Lung (tissue), 12 donors: ENCODE results near the gene DLG2. TPM values are rescaled to one million over a fixed set of nuclear protein-coding genes. Genes with fewer than 3 reads are reported as not detected.

Experiments
- ATAC-seq: fragments of 200-7000 bp; cut with Tn5 transposase; one replicate; pipeline ENCODE4 v1.9.1; 2020; ENCODE audit warnings: moderate number of reproducible peaks; ENCODE audit not compliant: insufficient read depth, low FRiP score
- DNase-seq, 3 donors: peaks; one replicate each; pipeline ENCODE4 v3.0.0-alpha.2; 2013 to 2017
- H3K27ac ChIP-seq, 2 donors: one replicate each; pipeline ENCODE4 v1.5.1; 2013; ENCODE audit warnings: mild to moderate bottlenecking in 2 of 2, moderate library complexity in 2 of 2, control low read depth in 1 of 2, inconsistent platforms in 1 of 2, low read depth in 1 of 2, low read length in 1 of 2
- H3K27me3 ChIP-seq, 3 donors: one replicate each; pipeline ENCODE4 v1.5.1; 2013; ENCODE audit warnings: low read length in 2 of 3; ENCODE audit not compliant: control insufficient read depth in 3 of 3, insufficient read depth in 3 of 3
- H3K36me3 ChIP-seq, 4 donors: one replicate each; pipeline ENCODE4 v1.5.1; 2013; ENCODE audit warnings: low read length in 4 of 4, mild to moderate bottlenecking in 1 of 4, moderate library complexity in 1 of 4; ENCODE audit not compliant: control insufficient read depth in 4 of 4, insufficient read depth in 4 of 4
- H3K4me1 ChIP-seq, 5 donors: one replicate each; pipeline ENCODE4 v1.5.1; 2013; ENCODE audit warnings: low read length in 5 of 5, mild to moderate bottlenecking in 2 of 5, moderate library complexity in 1 of 5; ENCODE audit not compliant: control insufficient read depth in 5 of 5, insufficient read depth in 5 of 5
- H3K4me3 ChIP-seq: one replicate; pipeline ENCODE4 v1.5.1; 2013; ENCODE audit warnings: mild to moderate bottlenecking, control low read depth, moderate library complexity
- H3K9ac ChIP-seq, 2 donors: one replicate each; pipeline ENCODE4 v1.5.1; 2013; ENCODE audit warnings: low read length in 2 of 2, control low read depth in 1 of 2; ENCODE audit not compliant: insufficient read depth in 1 of 2
- H3K9me3 ChIP-seq, 4 donors: one replicate each; pipeline ENCODE4 v1.5.1; 2013; ENCODE audit warnings: low read length in 3 of 4, mild to moderate bottlenecking in 1 of 4, moderate library complexity in 1 of 4; ENCODE audit not compliant: control insufficient read depth in 4 of 4, insufficient read depth in 3 of 4
- WGBS, 2 donors: extraction: QIAGEN DNeasy Blood & Tissue Kit; methylation state at CpG; one replicate each; pipeline ENCODE4 v1.1.7; 2013; 5-methylcytosine and 5-hydroxymethylcytosine counted together
- polyA plus RNA-seq, 2 donors: library from polyadenylated mRNA; stranded (reverse); fragments of 200-250 nt; gene quantifications; one replicate each; pipeline ENCODE4 v1.2.1, GENCODE V29; 2013
- total RNA-seq, 2 donors: library from RNA; depleted of rRNA in 1 of 2; stranded (reverse); fragments of >200 nt in 1 of 2; gene quantifications; one replicate each; pipeline ENCODE4 v1.2.1, GENCODE V29; 2014 to 2021
- TF ChIP-seq, protein P1 (sequence below): IDR thresholded peaks from 2 replicates; pipeline ENCODE4 v1.5.1; 2012; ENCODE audit warnings: mild to moderate bottlenecking; ENCODE audit errors: control extremely low read depth, extremely low read depth
- donor health status: control.
- donor health status: control.
- donor health status: Bipolar disorder and iron deficiency.
- donor health status: healthy.
- donor health status: DM: yes; HTN: yes; CAD: no.

Gene DLG2
- total and polyA plus RNA-seq, 4 donors: 0.32 to 24.1 (median 5.4) TPM

DNA sequence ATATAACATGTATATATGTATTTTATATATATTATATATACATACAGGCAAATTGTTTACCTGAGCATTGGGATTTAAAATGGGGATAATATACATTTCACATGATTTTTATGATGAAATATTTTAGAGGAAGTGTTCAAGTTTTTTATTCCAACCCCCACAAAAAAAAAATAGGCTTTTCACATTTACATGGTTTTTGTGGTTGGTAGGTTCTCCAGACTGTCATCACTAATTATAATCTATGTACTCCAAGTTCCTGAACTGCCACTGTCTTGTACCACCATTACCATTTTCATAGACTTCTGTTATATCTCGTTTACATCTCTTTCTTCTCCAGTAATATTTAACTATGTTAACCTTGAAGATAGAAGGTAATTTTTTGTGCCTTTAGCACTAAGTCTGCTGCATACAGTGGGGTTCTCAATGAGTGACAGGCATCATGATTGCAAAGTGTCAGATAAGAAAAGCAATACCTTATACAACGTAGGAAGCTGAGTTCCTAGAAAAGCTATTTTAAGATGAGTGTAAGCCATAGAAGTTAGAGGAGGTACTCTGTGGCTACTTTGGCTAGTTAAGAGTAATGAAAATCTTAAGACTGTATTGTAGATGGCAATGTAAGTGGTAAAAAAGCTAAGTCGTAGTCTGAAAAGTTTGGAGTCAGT lies 25.8 kb upstream of the DLG2 start:
- 53 to 55% methylated on average over 3 of the region's 3 CpGs for WGBS, 2 donors
- Histone ChIP-seq H3K27ac (no peak overlapping the region), H3K4me1 (peaks cover 0 to 9% (median 0%) of the 10 kb centered on the region in 5 donors), H3K9ac (no peak overlapping the region), H3K36me3 (peaks cover 2 to 18% (median 5%) of the 10 kb centered on the region in 4 donors), H3K4me3 (no peak overlapping the region), H3K9me3 (no peaks in the 10 kb centered on the region), H3K27me3 (no peaks in the 10 kb centered on the region)
- no peak for ATAC-seq
- DNase-seq: no peak
- TF ChIP-seq, protein P1, sequence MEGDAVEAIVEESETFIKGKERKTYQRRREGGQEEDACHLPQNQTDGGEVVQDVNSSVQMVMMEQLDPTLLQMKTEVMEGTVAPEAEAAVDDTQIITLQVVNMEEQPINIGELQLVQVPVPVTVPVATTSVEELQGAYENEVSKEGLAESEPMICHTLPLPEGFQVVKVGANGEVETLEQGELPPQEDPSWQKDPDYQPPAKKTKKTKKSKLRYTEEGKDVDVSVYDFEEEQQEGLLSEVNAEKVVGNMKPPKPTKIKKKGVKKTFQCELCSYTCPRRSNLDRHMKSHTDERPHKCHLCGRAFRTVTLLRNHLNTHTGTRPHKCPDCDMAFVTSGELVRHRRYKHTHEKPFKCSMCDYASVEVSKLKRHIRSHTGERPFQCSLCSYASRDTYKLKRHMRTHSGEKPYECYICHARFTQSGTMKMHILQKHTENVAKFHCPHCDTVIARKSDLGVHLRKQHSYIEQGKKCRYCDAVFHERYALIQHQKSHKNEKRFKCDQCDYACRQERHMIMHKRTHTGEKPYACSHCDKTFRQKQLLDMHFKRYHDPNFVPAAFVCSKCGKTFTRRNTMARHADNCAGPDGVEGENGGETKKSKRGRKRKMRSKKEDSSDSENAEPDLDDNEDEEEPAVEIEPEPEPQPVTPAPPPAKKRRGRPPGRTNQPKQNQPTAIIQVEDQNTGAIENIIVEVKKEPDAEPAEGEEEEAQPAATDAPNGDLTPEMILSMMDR: no peak

DNA sequence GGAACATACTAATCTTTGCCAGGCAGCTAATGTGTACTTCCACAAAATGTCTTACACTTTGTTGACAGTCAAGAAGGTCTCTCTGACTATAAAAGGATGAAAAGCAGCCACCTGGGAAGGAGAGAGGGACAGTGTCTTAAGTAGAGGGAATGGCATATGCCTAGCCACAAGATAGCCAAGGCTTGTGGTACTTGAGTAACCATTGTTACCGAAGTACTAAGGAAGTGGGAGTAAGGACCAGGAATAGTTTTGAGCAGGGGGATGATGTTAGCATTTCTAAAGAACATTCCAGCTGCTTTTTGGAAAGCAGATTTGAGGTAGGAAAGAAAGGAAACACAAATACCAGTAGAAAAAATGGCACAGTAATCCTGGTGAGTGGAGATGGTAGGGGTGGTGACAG lies 24.0 kb upstream of the DLG2 start:
- no peak overlapping the region for H3K27ac ChIP-seq
- H3K36me3 ChIP-seq: peaks cover 0 to 18% (median 2%) of the 10 kb centered on the region in 4 donors
- H3K4me1 ChIP-seq: peaks cover 0 to 15% (median 2%) of the 10 kb centered on the region in 5 donors
- no peak for DNase-seq
- H3K4me3 ChIP-seq: no peak overlapping the region
- no peaks in the 10 kb centered on the region for H3K27me3 ChIP-seq
- no peak for ATAC-seq
- no peak overlapping the region for H3K9ac ChIP-seq
- whole genome bisulfite sequencing, 2 donors: 76 to 81% methylated on average over 1 of the region's 1 CpG
- H3K9me3 ChIP-seq: no peaks in the 10 kb centered on the region
- TF ChIP-seq, protein P1: no peak

DNA sequence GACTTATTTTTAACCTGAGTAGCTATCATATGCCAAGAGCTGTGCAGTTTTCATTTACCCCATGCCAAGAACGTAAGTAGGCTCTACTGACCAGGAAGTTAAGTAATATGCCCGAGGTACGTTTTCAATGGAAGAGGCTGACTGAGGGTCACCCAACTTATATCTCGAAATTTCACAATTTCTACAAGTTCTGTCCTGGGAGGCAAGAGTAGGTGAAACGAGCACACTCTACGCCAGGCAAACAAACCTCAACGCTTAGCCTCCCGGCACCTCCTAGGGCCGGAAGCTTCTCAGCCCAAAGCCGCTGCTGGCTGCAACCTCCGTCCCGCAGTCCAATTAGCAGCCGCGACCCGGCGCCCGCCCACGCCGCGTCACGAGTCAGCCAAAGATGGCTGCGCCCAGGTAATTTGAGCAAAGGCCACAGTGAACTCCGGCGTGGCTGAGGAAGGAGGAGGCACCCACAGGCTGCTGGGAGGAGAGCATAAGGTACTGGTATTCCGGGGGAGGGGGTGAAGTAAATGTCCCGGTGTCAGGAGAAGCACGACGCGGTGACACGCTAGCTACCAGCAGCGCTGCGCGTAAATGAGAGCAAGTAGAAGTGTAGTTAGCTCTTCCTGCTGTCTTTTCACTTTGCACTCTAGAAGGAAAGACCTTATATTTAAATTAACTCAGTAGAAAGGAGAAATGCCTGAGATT lies 20.6 kb upstream of the DLG2 start, which contains the start of gene TMEM126A:
TMEM126A (plus strand) TSS at position 364 of the 696 bp plus-strand sequence. CDS start 2,289 bp downstream, outside the sequence.
- WGBS, 2 donors: 0% methylated on average over 33 of the region's 33 CpGs

More for the DNA sequence above, 20.6 kb upstream of the DLG2 start, which contains the start of gene TMEM126A:
- TF ChIP-seq, protein P1: no peak
- peak; percentile 91 to 92 (median 91) for DNase-seq
- Histone ChIP-seq H3K4me1 (peaks cover 0 to 15% (median 2%) of the 10 kb centered on the region in 5 donors), H3K4me3 (peak within 1 kb of the TSS; percentile 71), H3K27me3 (no peaks in the 10 kb centered on the region), H3K36me3 (peaks cover 0 to 8% (median 2%) of the 10 kb centered on the region in 4 donors), H3K9ac (peak within 1 kb of the TSS; percentile 79 to 90), H3K27ac (peak within 1 kb of the TSS; percentile 57 to 82), H3K9me3 (no peaks in the 10 kb centered on the region)
- ATAC-seq: peak; percentile 98
